T-helper 2 cell treated with Interferon-gamma antibody and Interleukin-4, amounts not matched to agents 5 μg/mL and 100 μg/mL, for 36 hours (primary cell): ENCODE data around the gene LAMC2.
"Not testable (repeated sequence)": the region's sequence is repeated elsewhere in the genome, so short reads cannot be mapped to it uniquely, and the experiment has no call there.

Experiments used
- DNase-seq: peaks from one replicate; pipeline ENCODE4 v3.0.0; 2021; ENCODE audit warnings: low spot score
- H3K27ac Mint-ChIP-seq: one replicate; pipeline ENCODE4 v1.8.0; 2021; ENCODE audit warnings: mild to moderate bottlenecking, mixed read lengths
- H3K27me3 Mint-ChIP-seq: one replicate; pipeline ENCODE4 v1.8.0; 2021; ENCODE audit warnings: low read depth, mixed read lengths
- H3K36me3 Mint-ChIP-seq: one replicate; pipeline ENCODE4 v1.8.0; 2021; ENCODE audit warnings: low read depth, mixed read lengths
- H3K4me1 Mint-ChIP-seq: one replicate; pipeline ENCODE4 v1.8.0; 2021; ENCODE audit warnings: low read depth, mixed read lengths
- H3K4me3 Mint-ChIP-seq: one replicate; pipeline ENCODE4 v1.8.0; 2022; ENCODE audit warnings: mild to moderate bottlenecking, moderate library complexity, mixed read lengths
- H3K9me3 Mint-ChIP-seq: one replicate; pipeline ENCODE4 v1.8.0; 2021; ENCODE audit warnings: mixed read lengths

LAMC2 gene

DNA sequence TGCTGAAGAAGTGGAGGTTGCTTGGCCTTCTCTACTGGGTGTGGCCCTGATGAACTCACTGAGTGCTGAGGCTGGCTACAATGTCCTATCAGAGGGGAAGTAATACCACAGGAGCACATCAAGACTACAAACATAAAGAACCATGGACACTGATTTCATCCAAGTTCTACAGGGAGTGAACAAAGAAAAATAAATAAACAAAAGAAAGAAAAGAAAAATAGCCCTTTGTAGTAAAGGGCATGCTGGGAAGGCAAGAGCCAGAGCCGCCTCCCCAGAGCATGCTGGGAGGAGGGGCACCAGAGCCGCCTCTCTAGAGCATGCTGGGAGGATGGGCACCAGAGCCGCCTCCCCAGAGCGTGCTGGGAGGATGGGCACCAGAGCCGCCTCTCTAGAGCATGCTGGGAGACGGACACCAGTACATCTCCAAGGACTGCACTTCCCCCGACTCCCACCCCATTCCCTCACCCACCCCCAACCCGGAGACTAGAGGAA is 65.9 kb downstream of the LAMC2 start:
- Mint-ChIP-seq H3K9me3 (no peaks in the 10 kb centered on the region), H3K36me3 (no peaks in the 10 kb centered on the region), H3K4me1 (no peaks in the 10 kb centered on the region), H3K27me3 (no peaks in the 10 kb centered on the region), H3K27ac (no peak overlapping the region), H3K4me3 (no peak overlapping the region)
- no peak for DNase-seq

DNA sequence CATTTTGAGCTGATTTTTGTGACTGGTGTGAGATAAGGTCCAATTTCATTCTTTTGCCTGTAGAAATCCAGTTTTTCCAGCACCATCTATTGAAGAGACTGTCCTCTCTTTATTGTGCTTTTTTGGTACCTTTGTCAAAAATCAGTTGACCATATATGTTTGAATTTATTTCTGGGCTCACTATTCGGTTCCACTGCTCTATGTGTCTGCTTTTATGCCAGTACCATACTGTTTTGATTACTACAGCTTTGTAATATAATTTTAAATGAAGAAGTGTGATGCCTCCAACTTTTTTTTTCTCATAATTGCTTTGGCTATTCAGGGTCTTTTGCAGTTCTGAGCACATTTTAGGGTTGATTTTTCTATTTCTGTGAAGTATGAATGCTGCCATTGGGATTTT is 69.0 kb downstream of the LAMC2 start:
- Mint-ChIP-seq H3K4me3 (no peak overlapping the region), H3K27me3 (peaks cover 5% of the 10 kb centered on the region), H3K36me3 (no peaks in the 10 kb centered on the region), H3K9me3 (no peaks in the 10 kb centered on the region), H3K4me1 (no peaks in the 10 kb centered on the region), H3K27ac (no peak overlapping the region)
- DNase-seq: no peak

DNA sequence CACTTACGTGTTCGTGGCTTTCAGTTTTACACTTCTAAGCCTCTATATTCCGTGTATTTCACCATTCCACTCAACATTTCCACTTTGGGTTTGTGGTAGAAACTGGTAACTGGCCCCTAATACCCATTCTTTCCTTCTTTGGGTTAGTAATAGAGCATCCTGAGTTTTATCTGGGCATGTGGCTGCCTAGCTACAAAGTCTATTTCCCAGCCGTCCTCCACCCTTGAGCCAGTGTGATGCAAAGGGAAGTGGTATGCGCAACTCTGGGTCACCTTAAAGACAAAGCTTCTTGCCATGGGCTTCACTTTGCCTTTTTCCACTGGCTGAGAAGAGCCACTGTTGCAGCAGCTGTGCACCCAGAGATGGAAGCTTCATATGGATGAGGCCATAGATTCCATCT is 73.9 kb downstream of the LAMC2 start:
- Mint-ChIP-seq H3K4me3 (no peak overlapping the region), H3K9me3 (no peaks in the 10 kb centered on the region), H3K4me1 (no peaks in the 10 kb centered on the region), H3K36me3 (no peaks in the 10 kb centered on the region), H3K27ac (no peak overlapping the region), H3K27me3 (peaks cover 5% of the 10 kb centered on the region)
- no peak for DNase-seq

DNA sequence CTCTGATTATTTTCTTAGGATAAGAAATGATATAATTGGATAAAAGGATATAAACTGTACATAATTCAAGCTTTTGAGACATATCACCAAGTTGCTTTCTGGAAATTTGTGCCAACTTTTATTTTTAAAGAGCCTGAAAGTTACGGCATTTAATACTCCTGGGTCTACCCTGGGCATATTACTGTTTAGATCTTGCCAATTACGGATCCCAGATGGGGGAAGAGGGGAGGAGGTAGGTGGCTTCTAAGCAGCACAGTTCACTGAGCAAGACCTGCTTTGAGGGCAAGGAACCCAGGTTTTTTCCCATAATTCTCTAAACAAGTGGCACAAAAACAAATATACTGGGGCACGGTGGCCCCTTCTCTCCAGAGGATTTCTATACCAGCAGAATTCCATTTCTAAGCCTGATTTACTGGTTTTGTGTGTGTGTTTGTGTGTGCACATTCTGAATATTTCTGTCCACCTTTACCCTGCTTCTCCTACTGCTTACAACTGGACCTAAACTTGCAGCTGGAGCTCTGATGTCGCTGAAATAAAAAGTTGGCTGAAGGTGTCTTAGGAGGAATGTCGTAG is 76.7 kb downstream of the LAMC2 start:
- H3K4me1 Mint-ChIP-seq: no peaks in the 10 kb centered on the region
- no peaks in the 10 kb centered on the region for H3K9me3 Mint-ChIP-seq
- H3K27ac Mint-ChIP-seq: no peak overlapping the region
- no peak overlapping the region for H3K4me3 Mint-ChIP-seq
- no peaks in the 10 kb centered on the region for H3K36me3 Mint-ChIP-seq
- H3K27me3 Mint-ChIP-seq: peaks cover 4% of the 10 kb centered on the region
- DNase-seq: no peak

DNA sequence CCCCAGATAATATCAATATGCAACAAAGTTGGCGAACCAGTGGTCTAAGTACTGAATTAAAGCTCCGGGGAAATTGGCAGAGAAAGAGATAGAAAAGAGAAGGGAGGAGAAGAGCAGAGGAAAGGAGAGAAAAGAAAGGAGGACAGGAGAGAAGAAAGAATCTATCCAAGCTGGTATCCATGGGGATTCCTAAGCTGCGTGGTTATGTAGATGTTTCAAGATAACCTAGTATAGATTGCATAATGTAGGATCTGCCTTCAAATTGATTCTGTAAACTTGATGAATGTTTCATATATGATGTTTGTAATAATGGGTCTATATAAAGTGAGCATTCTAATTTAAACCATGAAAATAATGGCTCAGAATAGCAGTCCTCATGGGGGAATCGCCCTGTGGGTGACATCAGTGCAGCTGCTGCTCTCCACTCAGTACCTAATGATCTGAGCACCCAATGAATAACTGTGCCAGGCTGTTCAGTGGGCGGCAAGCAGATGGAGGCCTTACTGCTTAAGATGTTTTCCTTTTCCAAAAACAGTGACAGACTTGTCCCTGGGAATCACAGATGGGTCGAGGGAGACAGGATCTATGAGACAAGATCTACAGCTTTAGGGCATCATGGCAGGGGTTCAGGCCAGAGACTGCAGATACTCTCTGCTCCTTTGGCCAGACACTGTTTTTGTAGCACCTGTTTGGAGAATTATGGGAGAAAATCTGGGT is 78.0 kb downstream of the LAMC2 start:
- Mint-ChIP-seq H3K4me1 (no peaks in the 10 kb centered on the region), H3K27me3 (no peaks in the 10 kb centered on the region), H3K9me3 (no peaks in the 10 kb centered on the region), H3K4me3 (no peak overlapping the region), H3K36me3 (no peaks in the 10 kb centered on the region), H3K27ac (no peak overlapping the region)
- no peak for DNase-seq

DNA sequence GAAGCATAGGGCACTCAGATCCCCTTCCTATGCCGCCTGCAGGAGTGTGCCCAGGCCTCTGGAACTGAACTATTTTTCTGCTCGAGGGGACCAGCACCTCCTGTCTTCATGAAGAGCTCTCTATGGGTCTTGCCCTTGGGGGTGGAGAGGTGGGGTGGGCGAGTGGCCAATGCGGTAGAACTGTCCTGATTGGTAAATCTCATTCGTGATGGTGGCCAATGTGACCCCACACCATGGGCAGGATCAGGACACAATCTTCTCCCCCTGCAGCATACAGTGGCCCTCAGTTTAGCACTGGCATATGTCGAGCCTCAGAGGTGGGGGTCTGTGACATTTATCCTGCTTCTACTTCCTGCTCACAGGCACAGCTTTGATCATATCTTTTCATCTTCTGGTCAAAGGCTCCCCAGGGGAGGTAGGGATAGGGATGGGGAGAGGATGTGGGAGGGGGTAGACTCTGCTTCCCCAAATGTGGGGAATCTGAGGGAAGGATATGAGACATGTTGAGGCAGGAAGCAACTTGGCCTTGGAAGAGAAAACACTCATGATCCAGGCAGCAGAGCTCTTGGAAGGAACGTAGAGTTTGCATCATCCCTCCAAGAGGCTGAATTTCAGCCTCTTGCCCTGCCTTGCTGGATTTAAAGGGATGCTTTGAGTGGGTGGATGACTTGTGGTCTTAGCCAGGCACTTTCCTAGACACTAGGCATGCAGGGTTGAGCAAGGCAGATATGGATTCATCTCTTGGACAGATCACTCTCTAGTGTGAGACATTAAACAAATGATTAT is 81.8 kb downstream of the LAMC2 start:
- no peaks in the 10 kb centered on the region for H3K4me1 Mint-ChIP-seq
- no peaks in the 10 kb centered on the region for H3K36me3 Mint-ChIP-seq
- no peak for DNase-seq
- no peaks in the 10 kb centered on the region for H3K27me3 Mint-ChIP-seq
- no peak overlapping the region for H3K27ac Mint-ChIP-seq
- H3K9me3 Mint-ChIP-seq: no peaks in the 10 kb centered on the region
- H3K4me3 Mint-ChIP-seq: no peak overlapping the region

DNA sequence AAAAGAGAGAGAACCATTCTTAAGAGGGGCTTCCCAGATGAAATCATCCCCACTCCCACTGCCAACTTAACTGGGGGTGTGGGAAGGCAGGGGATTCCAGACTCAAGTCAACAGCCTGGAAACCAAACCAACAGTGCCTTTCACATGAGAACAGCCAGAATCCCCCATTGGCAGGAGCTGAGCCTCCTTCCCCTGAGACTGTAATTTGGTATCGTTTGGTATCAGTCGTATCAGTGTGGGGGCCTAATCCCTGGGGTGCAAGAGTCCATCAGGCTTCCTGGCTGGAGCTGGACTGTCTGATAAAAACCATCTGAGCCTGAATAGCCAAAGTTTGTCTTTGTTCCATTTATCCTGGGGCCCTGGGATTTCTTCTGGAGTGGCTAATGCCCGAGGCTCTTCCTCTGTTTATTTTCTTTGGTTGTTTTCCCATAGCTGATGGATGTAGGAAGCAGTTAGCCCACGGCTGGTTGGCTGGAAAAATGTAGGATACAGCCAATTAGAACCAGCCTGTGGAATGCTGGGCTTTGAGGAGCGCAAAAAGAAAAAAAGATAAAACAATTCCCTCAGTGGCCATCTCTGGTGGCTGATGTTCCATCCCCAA is 84.6 kb downstream of the LAMC2 start:
- H3K9me3 Mint-ChIP-seq: no peaks in the 10 kb centered on the region

DNA sequence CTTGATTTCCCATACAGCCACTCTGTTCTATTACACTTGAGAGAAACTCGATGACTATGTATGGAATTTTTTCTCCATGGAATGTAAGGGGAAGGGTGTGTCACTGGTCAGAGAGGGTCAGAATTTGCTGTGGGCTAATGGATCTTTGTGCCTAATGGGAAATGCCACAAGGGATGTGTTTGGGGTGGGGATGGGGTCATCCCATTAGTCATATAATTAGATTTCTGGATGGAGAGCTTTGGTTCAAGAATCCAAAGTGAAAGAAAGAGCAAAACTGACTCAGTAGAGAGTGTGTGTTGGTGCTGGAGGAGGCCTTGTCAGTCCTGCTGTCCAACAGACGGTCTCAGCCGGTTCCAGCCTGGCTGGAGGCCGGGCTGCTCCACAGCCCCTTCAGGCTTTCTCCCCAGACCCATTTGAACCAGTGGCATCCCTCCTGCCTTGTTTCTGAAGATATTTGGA is 86.4 kb downstream of the LAMC2 start:
- Mint-ChIP-seq H3K27ac (no peak overlapping the region), H3K4me1 (no peaks in the 10 kb centered on the region), H3K36me3 (no peaks in the 10 kb centered on the region), H3K9me3 (no peaks in the 10 kb centered on the region), H3K27me3 (no peaks in the 10 kb centered on the region), H3K4me3 (no peak overlapping the region)
- no peak for DNase-seq

More for the DNA sequence above, 84.6 kb downstream of the LAMC2 start:
- DNase-seq: no peak
- Mint-ChIP-seq H3K4me3 (no peak overlapping the region), H3K4me1 (no peaks in the 10 kb centered on the region), H3K27me3 (no peaks in the 10 kb centered on the region), H3K36me3 (no peaks in the 10 kb centered on the region), H3K27ac (no peak overlapping the region)

DNA sequence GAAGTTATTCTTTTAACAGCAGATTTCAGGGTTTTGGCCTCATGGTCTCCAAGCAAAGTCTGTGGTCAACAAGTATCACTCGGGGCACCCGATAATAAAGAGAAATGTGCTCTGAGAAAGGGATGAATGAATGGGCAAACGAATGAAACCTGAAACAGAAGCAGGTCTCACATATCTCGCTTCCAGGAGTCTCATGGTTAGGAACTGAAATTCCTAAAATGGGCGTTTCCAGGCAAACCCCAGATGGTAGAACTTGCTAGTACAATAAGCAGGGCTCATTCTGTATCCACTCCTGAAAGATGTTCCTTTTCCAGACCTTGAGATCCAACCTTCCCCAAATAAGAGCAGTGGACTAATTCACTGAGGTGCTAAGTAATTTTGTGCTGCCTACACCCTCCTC is 87.2 kb downstream of the LAMC2 start:
- H3K4me3 Mint-ChIP-seq: no peak overlapping the region
- H3K36me3 Mint-ChIP-seq: no peaks in the 10 kb centered on the region
- no peaks in the 10 kb centered on the region for H3K4me1 Mint-ChIP-seq
- no peak overlapping the region for H3K27ac Mint-ChIP-seq
- no peaks in the 10 kb centered on the region for H3K27me3 Mint-ChIP-seq
- no peak for DNase-seq
- no peaks in the 10 kb centered on the region for H3K9me3 Mint-ChIP-seq

DNA sequence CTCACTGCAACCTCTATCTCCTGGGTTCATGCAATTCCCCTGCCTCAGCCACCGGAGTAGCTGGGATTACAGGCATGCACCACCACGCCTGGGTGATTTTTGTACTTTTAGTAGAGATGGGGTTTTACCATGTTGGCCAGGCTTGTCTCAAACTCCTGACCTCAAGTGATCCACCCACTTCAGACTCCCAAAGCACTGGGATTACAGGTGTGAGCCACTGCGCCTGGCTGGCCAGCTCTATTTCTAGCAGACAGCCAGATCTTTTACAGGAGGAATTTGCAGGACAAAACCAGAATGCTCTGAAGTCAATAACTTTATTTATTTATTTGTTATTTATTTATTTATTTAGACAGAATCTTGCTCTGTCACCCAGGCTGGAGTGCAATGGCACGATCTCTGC is 87.9 kb downstream of the LAMC2 start:
- H3K36me3 Mint-ChIP-seq, H3K4me1 Mint-ChIP-seq, H3K9me3 Mint-ChIP-seq, DNase-seq, H3K27ac Mint-ChIP-seq, H3K27me3 Mint-ChIP-seq, H3K4me3 Mint-ChIP-seq: not testable (repeated sequence)

DNA sequence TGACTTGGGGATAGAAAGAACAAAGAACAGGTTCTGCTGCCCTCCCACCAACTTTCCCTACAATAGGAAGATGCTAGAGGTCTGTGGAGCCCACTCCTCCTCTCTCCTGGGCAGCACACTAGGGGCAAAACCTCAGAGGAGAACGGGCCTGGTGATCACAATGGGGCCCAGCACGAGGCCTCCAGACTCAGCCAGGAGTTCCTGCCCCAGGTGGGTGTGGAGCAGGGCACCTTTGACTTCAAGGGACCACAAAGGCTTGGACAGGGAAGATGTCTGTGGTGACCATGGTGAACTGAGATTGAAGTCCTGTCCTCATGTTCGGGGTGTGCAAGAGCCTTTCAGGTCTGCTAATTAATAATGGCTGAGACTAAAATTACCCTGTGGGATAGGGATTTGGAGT is 88.8 kb downstream of the LAMC2 start:
- H3K4me1 Mint-ChIP-seq: peaks cover 2% of the 10 kb centered on the region
- no peaks in the 10 kb centered on the region for H3K27me3 Mint-ChIP-seq
- no peak for DNase-seq
- no peaks in the 10 kb centered on the region for H3K36me3 Mint-ChIP-seq
- no peak overlapping the region for H3K4me3 Mint-ChIP-seq
- H3K9me3 Mint-ChIP-seq: no peaks in the 10 kb centered on the region
- H3K27ac Mint-ChIP-seq: no peak overlapping the region

DNA sequence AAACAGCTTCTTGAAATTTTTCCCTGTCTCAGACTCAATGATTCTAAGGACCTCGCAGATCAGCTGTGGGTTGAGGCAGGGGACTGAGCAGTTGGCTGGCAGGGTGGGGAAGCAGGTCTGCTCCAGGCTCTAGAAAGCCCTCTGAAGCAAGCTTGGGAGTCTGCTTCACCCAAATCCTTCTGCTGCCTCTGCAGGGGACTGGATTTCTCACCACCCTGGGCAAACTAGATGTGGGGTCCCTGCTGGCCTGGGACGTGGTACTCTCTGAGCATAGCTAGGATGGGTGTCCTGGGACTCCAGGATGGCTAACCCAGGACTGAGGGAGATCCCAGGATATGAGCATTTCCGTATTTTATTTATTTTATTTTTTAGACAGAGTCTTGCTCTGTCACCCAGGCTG is 89.3 kb downstream of the LAMC2 start:
- Mint-ChIP-seq H3K4me3 (no peak overlapping the region), H3K9me3 (no peaks in the 10 kb centered on the region), H3K27ac (no peak overlapping the region), H3K4me1 (peaks cover 2% of the 10 kb centered on the region), H3K36me3 (no peaks in the 10 kb centered on the region), H3K27me3 (no peaks in the 10 kb centered on the region)
- no peak for DNase-seq

DNA sequence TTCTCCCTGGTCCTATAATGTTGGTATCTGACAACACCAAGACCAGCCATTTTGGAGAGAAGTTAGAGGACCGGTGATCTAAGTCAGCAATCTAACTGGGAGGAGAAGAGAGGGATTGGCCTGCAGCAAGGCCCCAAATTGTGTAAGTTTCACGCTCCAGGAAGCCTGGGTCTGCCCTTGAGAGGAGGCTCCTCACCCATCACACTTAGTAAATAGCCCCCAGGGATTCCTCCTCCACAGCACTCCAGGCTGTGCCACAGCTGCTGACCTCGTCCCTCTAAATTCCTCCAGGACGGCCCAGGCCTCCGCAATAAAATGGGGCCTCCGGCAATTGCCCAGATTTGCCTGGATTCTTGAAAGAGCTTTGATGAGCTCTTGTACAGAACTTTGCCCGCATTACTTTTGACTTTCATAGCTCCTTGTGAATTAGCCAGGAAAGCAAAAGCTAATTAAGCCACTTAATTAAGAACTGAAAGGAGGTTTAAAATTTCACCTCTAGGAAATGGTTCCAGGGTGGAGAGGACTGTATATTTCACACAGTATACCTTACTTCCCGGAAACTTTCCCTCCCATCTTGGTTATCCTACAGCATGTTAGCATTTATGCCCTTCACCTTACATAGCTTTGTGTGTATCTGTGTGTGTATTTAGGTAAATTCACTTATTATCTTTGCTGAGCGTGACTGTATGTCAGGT is 90.5 kb downstream of the LAMC2 start:
- Mint-ChIP-seq H3K4me1 (peaks cover 2% of the 10 kb centered on the region), H3K36me3 (no peaks in the 10 kb centered on the region), H3K9me3 (no peaks in the 10 kb centered on the region), H3K27ac (no peak overlapping the region), H3K27me3 (peaks cover 2% of the 10 kb centered on the region), H3K4me3 (no peak overlapping the region)
- DNase-seq: no peak
